ENCODE results near the gene MYO9A.

DNA sequence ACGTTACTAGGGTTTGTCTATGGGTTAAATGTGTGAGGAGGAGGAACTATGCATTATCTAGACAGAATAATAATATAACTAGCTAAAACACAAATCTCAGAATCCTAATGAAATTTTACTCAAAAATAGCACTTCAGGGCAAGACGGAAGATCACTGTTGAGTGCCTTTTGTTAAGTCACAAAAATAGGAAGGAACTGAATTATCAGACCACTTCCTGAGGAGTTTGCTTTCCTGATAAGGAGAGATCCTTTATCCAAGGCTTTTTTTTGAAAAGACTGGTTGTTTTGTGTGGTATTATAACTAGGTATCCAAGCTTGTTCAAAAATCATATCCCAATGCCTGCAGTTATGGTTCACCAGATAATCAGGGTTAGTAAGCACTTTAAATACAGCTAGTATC is 273.0 kb downstream of the MYO9A start:
- TF ChIP-seq, protein P1, sequence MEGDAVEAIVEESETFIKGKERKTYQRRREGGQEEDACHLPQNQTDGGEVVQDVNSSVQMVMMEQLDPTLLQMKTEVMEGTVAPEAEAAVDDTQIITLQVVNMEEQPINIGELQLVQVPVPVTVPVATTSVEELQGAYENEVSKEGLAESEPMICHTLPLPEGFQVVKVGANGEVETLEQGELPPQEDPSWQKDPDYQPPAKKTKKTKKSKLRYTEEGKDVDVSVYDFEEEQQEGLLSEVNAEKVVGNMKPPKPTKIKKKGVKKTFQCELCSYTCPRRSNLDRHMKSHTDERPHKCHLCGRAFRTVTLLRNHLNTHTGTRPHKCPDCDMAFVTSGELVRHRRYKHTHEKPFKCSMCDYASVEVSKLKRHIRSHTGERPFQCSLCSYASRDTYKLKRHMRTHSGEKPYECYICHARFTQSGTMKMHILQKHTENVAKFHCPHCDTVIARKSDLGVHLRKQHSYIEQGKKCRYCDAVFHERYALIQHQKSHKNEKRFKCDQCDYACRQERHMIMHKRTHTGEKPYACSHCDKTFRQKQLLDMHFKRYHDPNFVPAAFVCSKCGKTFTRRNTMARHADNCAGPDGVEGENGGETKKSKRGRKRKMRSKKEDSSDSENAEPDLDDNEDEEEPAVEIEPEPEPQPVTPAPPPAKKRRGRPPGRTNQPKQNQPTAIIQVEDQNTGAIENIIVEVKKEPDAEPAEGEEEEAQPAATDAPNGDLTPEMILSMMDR (IDR thresholded peaks at IDR 0.05) = no peak
- no peak for TF ChIP-seq POLR2A (IDR thresholded peaks at IDR 0.05)

Measured in heart left ventricle (tissue), 13 donors.